22Rv1 (cell line): ENCODE data around the gene GALNT17.

Source experiments
- CTCF ChIP-seq: fragments of 450-650 bp; IDR thresholded peaks from 2 replicates; pipeline ENCODE4 v1.5.1; 2017; ENCODE audit warnings: mild to moderate bottlenecking
- ZFX ChIP-seq: fragments of 450-650 bp; IDR thresholded peaks from 2 replicates; pipeline ENCODE4 v1.6.1; 2017; ENCODE audit warnings: antibody characterized with exemption, borderline replicate concordance

DNA sequence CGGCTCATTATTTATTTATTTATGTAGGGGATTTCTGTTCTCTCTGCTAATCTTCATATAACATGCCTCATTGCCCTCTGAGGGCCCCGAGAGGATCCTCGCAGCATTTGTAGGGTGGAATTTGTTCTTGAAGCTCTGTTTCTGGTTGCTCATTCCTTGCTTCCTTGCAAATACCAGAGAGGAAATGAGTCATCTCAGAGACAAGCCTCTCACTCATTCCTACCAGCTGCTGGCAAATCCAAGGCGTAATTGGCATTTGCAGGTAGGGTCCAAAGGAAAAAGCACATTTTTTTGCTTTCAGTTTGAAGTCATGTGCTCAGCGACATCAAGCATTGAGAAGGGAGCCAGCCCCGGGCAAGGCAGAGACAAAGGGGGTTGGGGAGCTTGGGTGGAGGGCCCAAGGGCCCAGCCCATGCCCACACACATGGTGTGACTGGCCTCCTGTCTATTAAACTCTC is 501.6 kb downstream of the GALNT17 start:
- TF ChIP-seq CTCF (no peak), ZFX (no peak)
